ENCODE results near the gene RGS19. TPM values are rescaled to one million over a fixed set of nuclear protein-coding genes. Genes with fewer than 3 reads are reported as not detected.

Gene RGS19
- total RNA-seq, 1 donor from 2014 or later: 7.7 TPM

DNA sequence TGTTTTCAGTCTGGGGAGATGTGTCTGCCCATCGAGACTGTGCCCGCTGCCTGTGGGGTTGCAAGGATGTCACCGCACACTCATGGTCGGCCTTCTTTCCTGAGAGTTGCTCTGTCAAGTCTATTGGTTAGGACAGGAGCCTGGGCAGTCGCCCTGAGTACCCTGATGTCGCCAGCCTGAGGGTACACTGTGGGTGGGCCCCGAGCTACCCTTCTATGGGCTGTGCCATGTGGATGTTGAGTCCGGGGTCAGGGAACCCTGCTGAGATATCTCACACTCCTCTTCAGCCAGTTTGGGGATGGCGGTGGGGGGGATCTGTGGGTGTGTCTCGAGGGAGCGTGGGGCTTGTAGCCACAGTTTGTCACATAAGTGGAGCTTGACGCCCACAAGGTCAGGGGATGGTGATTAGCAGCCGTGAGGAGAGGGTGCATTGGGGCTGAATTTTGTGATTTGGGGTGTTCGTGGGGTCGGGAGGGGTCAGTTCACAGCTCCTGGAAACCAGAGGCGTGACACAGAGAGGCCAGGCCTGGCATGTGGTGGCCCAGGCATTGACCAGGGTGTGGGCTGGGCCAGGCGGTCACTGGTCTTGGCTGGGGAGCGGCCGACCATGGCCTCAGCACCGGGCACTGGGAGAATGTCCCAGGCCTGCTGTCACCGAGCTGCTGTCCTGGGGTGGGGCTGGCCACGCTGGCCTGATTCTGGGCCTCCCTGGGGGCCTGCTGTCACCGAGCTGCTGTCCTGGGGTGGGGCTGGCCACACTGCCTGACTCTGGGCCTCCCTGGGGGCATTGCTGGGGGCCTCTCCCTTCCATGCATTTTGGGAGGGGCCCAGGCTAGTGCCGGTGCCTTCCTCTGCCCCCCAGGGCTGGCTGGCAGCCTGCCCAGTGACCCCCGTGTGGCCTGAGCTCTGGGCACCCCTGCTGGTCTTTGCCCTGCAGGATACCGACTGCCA is 29.7 kb upstream of the RGS19 start:
- DNase-seq: no peak

DNA sequence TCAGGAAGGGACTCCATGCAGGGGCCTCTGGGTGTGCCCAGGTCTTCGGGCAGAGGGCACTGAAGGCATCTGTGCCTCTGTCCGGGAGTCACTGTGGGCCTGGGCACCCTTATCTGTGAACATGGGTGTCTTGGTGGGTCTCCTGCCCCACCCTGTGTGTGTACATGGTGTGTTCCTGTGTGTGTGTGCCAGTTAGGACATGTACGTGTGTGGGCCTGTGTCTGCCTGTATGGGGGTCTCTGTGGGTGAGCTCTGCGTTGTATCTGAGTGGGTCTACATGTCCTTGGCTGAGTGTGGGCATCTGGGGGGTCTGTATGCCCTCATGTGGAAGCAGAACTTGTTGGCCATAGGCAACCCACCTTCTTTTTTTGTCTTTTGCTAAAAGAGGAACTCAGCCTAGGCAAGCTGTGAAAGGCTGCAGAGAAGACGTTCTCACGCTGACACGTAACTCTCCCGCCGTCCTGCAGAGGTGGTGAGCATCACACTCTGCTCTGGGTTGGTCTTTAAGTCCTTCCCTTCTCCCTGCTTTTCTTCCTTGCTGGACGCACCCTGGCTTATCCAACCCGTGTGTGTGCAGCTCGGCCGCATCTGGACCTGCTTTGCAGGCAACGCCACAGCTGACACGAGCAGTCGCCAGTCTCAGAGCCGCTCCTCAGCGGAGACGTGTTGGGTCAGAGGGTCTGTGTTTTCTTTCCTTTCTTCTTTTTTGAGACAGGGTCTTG is 28.6 kb upstream of the RGS19 start:
- DNase-seq: peak; percentile 37

DNA sequence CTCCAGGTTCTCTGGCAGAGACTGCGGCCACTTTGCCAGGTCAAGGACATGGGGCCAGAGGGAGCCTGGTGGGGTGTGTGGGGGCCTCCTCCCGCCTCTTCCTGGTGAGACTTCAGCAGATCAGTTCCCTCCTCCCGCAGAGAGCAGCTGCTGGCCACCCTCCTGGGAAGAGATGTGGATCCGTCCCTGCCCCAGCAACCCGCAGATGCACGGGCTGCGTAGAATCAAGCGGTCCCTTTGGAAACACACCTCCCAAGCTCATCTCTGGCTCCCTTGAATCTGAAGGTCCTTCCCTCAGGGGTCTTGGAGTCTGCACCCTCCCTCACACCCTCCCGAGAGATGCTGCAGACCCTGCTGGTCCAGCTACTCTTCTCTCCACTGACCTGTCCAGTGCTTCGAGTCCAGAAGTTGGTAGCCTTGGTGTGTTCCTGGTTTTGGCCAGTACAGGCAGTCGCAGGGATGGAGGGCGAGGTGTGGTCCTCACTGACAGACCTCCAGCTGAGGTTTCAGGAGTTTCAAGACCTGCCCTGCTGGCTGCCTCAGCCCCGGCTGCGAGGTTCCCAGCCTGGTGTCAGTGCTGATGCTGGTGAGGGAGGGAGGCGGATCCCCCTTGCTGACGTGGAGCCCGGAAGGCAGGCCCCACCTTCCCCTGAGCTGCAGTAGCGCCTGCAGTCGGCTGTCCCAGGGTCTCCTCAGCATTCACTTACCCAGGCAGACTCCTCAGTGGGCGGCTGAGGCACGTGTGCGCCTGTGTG is 27.8 kb upstream of the RGS19 start, which contains the start of gene NPBWR2:
TSS of gene NPBWR2 (minus strand) at position 585 of the 755 bp plus-strand sequence. CDS start 734 bp downstream, outside the sequence.
- peak; percentile 55 for DNase-seq

DNA sequence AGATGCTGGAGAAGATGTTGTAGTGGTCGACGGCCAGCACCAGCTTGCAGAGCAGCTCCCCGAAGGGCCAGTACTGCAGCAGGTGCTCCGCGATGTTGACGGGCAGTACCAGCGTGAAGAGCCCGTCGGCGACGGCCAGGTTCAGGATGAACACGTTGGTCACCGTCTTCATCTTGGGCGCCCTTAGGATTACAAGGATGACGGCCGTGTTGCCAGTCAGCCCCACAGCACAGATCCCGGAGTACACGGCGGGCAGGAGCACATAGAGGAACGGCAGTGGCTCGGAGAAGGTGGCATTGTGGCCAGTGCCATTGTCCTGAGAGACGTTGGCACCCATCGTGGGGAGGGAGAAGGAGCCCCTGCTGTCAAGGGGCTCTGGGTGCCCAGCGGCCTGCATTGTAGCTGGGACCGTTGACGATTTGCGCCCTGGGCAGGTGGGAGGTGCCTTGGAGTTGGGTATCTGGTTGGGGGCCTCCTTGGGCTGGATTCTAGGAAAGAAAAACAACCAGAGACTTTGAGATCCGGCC is 27.2 kb upstream of the RGS19 start:
- no peak for DNase-seq

DNA sequence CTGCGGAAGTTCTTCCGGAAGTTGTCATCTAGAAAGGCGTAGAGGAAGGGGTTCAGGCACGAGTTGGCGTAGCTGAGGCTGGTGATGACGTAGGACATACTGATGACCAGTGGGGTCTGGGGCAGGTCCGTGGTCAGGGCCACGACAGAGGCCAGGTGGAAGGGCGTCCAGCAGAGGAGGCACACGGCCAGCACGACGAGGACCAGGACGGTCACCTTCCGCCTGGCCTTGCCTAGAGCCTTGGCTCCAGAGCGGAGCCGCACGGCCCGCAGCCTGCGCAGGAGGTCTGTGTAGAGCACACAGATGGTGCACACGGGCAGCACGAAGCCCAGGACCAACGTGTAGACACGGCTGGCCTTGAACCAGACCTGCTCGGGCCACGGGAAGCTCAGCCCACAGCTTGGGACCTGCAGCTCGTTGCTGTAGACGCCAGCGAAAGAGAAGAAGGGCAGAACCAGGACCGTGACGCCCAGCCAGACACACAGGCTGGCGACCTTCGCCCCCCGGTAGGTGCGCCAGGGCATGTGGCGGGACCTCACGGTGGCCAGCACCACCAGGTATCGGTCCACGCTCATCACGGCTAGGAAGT is 26.6 kb upstream of the RGS19 start:
- no peak for DNase-seq

DNA sequence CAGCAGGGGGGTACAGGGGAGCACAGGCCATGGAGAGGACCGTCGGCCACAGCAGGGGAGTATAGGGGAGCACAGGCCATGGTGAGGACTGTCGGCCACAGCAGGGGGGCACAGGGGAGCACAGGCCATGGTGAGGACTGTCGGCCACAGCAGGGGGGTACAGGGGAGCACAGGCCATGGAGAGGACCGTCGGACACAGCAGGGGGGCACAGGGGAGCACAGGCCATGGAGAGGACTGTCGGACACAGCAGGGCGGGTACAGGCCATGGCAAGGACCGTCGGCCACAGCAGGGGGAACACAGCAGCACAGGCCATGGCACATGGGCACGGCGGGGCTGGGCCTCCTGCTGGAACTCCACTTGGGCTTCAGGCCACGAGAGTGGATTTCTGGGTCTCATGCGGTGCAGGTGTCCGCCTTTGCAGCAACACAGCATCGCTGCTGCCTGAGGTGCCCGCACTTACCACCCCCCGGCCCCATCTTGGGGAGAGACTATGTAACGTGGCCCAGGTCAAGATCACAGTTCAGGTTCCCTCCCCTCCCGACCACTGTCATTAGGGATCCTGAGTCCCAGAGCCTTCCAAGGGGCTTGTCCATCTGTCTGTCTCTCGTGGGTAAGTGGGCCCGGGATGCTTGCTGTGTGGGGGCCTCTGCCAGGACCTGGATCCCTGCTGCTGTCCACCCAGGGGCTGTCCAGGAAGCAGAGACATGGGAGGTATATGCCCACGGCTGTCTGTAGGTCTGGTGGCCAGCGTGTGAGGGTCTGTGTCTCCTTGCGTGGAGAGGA is 25.5 kb upstream of the RGS19 start:
- no peak for DNase-seq

DNA sequence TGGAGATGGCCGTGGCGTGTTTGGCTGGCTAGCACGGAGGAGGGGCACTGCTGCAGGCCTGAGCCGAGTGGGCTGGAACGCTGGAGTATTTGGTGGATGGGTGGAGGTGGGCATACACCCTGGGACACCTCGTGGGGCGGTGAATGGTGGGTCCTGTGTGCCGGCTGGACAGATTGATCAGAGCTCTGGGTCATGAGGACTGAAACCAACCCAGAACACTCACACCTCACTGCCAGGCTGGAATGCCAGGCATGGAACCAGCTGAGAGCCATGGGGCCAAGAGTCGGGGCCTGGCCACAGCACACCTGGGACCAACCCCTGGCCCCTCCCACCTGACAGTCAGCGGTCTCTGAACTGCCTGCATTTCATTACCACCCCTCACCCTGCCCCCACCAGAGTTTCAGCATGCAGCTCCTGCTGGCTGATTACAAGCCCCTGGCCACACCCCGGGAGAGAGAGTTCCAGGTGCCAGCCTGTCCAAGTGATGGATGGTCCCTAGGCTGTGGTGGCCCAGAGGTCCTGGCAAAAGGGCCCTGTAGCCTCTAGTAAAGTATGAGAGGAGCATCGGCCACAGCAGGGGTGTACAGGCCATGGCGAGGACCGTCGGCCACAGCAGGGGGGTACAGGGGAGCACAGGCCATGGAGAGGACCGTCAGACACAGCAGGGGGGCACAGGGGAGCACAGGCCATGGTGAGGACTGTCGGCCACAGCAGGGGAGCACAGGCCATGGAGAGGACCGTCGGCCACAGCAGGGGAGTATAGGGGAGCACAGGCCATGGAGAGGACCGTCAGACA is 24.8 kb upstream of the RGS19 start:
- no peak for DNase-seq

DNA sequence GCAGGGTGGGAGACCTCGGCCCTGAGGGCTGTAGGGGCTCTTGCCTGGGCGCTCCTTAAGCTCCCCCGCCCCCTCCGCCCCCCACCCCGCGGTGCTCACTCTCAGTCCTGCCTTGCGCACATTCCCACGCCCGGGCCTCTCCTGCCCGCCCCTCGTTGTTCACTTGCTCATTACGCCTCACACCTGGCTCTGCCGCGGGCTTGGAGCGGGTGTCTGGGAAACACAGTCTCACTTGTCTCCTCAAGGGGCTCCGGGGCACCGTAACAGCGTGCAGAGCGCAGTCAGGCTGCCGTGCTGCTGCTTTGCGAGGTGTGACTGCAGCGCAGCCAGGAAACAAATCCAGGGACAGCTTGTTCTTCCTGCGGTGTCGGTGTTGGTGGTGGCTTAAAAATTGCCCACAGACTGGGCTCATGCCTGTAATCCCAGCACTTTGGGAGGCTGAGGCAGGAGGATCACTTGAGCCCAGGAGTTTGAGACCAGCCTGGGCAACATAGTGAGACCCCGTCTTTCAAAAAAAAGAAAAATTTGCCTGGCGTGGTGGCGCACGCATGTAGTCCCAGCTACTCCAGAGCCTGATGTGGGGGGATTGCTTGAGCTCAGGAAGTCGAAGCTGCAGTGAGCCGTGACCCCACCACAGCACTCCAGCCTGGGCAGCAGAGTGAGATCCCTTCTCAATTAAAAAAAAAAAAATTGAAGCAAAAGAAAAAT is 23.5 kb upstream of the RGS19 start:
- peak; percentile 63 for DNase-seq

DNA sequence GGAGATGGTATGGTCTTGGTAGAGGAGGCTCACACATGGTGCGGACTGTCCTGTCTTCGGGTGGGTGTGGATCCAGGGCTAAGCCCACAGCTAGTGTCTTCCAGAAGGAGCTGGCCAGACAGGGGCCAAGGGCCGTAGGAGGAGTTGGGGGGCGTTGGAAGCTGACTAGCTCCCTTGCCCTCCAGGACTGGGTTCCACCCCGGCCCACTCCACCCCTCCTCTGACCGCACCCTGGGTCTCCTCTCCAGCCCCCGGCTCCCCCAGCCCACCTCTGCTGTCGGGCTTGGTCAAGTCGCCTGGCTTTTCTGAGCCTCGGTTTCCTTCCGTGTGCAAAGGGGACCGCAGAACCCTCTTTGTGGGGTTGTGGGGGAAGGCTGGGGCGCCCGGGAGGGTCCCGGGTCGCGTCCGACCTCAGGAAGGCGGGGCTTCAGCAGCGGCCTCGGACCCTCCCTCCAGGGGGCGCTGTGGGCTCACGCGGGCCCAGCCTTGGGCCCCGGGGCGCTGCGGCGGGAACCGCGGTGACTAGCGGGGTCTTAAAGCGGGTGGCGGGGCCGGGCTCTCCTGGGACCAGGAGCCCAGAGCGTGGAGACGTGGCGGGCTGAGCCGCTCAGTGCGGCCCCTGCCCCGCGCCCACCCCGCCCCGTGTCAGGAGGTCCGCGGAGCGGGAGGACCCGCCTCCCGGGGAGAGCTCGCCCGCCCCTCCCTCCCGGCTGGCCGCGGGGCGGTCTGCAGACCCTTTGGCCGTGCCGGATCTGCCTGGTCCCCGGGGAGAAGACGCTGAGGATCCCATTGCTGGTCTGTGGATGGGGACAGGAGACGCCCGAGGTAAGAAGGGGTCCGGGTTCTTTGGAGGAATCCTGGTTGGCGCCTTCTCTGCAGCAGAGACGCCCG is 22.7 kb upstream of the RGS19 start:
- DNase-seq: no peak

DNA sequence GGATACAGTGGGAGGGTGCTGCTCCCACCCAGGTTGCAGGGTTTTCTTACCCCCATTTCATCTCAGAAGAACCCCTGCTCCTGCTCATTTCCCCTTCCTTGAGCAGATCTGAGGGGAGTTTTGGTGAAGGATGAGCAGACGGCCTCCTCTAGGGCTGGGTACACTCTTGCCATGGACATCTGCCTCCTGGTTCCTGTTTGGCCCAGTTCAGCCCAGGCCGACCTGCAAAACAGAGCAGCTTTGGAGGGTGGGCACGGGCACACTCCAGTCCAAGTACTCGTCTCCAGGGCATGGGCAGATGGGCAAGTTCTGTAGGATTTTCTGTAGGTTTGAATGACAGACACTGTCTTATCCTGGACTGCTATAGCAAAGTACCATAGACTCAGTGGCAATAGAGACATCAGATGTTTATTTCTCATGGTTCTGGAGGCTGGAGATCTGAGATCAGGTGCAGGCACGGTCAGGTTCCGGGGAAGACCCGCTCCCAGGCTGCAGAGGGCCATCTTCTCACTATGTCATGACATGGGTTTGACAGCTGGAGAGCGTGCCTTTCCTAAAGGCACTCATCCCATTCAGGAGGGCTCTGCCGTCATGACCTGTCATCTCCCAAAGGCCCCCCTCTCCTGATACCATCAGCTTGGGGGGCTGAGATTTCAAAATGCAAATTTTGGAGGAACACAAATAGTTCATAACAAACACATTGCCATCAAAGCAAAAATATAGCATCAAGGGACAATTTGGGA is 21.8 kb upstream of the RGS19 start:
- no peak for DNase-seq

DNA sequence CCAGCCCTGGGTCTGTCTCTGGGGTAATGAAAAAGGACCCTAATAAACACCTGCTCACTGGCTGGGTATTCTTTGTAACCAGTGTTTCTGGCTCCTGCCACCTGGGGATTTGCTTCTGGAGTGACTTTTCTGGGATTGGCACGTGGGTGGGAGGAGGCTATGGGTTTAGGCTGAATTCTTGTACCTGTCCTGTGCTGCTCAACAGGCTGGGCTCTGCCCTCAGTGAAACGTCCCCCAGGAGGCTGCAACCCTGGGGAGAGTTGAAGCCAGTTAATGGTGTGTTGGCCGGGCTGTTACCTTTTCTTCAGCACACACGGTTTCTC is 21.2 kb upstream of the RGS19 start:
- DNase-seq: no peak

DNA sequence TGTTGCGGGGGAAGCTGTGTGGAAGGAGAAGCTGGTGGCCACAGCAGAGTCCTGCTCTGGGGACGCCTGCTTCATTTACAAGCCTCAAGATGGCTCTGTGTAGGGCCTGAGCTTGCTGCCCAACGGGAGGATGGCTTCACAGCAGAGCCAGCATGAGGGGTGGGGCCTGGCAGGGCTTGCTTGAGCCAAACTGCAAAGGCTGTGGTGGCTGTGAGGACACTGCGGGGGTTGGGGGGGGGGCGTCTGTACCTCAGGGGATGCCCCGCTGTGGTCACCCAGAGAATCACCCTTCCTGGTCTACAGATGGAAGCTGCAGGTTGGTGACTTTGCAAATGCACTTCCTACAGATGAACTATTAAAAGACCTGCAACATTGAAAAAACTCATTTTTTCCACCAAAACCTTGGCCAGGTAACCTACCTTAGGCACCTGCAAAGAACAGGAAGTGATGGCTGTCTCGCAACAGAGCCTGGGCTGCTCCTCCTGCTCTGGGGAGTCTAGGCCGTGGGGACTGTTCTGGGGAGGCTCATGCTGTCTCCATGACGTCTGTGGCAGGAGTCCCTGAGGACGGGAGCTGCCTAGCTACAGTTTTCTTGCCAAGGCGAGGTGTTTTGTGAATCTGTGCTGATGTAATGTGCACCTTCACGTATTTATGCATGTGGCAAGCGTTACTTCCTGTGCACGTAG is 20.7 kb upstream of the RGS19 start:
- no peak for DNase-seq

DNA sequence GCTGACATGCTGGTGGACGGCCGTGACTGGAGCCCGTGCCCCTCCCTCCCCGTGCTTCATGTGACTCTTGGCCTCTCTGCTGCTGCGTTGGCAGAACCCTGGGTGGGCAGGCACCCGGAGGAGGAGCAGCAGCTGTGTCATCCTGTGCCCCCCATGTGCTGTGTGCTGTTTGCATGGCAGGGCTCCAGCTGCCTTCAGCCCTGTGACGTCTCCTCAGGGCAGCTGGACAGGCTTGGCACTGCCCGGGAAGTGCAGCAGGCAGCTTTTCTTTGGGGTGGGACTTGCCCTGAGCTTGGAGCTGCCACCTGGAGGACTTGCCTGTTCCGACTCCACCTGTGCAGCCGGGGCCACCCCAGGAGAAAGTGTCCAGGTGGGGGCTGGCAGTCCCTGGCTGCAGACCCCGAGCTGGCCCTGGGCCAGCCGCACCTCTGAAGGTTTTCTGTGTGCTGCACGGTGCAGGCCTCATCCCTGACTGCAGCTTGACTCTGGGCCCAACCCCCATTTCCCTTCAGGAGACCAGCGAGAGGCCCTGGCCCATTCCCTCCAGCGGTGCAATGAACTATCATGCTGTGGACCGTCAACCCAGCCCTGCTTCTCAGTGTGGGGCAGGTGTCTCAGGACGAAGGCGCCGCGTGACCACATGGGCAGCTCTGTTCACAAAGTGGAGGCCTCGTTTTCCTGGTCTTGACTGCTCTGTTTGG is 19.9 kb upstream of the RGS19 start:
- peak; percentile 93 for DNase-seq

DNA sequence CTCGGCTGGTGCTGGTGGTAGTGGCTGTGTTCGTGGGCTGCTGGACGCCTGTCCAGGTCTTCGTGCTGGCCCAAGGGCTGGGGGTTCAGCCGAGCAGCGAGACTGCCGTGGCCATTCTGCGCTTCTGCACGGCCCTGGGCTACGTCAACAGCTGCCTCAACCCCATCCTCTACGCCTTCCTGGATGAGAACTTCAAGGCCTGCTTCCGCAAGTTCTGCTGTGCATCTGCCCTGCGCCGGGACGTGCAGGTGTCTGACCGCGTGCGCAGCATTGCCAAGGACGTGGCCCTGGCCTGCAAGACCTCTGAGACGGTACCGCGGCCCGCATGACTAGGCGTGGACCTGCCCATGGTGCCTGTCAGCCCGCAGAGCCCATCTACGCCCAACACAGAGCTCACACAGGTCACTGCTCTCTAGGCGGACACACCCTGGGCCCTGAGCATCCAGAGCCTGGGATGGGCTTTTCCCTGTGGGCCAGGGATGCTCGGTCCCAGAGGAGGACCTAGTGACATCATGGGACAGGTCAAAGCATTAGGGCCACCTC is 19.2 kb upstream of the RGS19 start:
- no peak for DNase-seq

DNA sequence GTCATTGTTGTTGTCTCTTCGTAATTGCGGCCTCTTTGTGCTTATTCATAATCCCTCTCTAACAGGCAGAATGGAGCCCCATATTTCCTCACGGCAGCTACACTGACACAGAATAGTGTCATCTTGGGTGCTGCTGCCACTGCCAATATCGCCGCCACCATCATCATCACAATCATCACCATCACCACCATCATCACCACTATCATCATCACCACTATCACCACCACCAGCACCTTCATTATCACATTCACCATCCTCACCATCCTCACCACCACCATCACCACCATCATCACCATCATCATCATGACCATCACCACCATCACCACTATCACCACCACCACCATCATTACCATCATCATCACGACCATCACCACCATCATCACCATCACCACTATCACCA is 17.2 kb upstream of the RGS19 start:
- DNase-seq: no peak

DNA sequence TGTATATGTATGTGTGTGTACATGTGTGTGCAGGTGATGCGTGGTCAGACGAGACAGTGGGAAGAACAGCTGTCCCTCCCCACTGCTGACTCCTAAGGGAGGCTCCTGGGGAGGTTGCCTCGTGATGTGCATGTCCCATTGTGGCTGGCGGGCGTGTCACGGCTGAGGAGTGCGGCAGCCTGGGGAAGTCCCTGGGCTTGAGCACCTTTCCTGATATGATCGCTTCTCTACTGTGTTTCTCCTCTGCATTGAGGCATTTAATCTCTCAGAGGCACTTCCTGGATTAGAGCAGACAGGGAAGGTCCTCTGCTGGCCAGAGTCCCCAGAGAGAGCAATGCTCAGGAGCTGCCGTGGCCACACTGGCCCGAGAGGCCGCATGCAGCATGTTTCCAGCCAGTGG is 16.6 kb upstream of the RGS19 start:
- DNase-seq: no peak
